ENCODE results near the gene CYB5D1. TPM values are rescaled to one million over a fixed set of nuclear protein-coding genes. Genes with fewer than 3 reads are reported as not detected.

CYB5D1 gene
- total and polyA plus RNA-seq, 2 donors from 2014 or later: 14.3 to 20.4 TPM

- no peaks in the 10 kb centered on the region for H3K9me3 ChIP-seq (ENCODE audit: control insufficient read depth in 2 of 3, insufficient read depth in 1 of 3, low read length in 3 of 3)
- H3K27ac ChIP-seq (ENCODE audit: low read depth in 2 of 2, low read length in 2 of 2): no peak overlapping the region
- DNase-seq (peak in 2 of 5 donors; percentile 65 to 83), FAIRE-seq (no peak)
- no peak overlapping the region for H3K4me3 ChIP-seq (ENCODE audit: low read length in 3 of 3)
- no peaks in the 10 kb centered on the region for H3K27me3 ChIP-seq (ENCODE audit: control insufficient read depth, insufficient read depth, low read length)
- TF ChIP-seq CTCF (IDR thresholded peaks at IDR 0.05; ENCODE audit: borderline replicate concordance, extremely low read depth, insufficient read depth): no peak
- intact Hi-C loops (cut with DNase I): no loop called here
- no peak overlapping the region for H3K9ac ChIP-seq (ENCODE audit: low read length in 3 of 3)
- peaks cover 2 to 32% (median 18%) of the 10 kb centered on the region in 3 donors for H3K36me3 ChIP-seq (ENCODE audit: control insufficient read depth in 2 of 3, insufficient read depth in 3 of 3, low read length in 3 of 3)
- peaks cover 0 to 17% (median 8%) of the 10 kb centered on the region in 3 donors for H3K4me1 ChIP-seq (ENCODE audit: control insufficient read depth in 2 of 3, insufficient read depth in 2 of 3, low read depth in 1 of 3, low read length in 3 of 3)
Observed at GRCh38 chr17:7846765-7847661, 10.8 kb upstream of the CYB5D1 start.

- no peak for TF ChIP-seq CTCF (IDR thresholded peaks at IDR 0.05; ENCODE audit: borderline replicate concordance, extremely low read depth, insufficient read depth)
- FAIRE-seq (no peak), DNase-seq (peak in 1 of 5 donors; percentile 46)
- intact Hi-C loops (cut with DNase I): no loop called here
- Histone ChIP-seq H3K27ac (ENCODE audit: low read depth in 2 of 2, low read length in 2 of 2) (no peak overlapping the region), H3K36me3 (ENCODE audit: control insufficient read depth in 2 of 3, insufficient read depth in 3 of 3, low read length in 3 of 3) (peaks cover 8 to 42% (median 23%) of the 10 kb centered on the region in 3 donors), H3K4me3 (ENCODE audit: low read length in 3 of 3) (no peak overlapping the region), H3K9ac (ENCODE audit: low read length in 3 of 3) (no peak overlapping the region), H3K4me1 (ENCODE audit: control insufficient read depth in 2 of 3, insufficient read depth in 2 of 3, low read depth in 1 of 3, low read length in 3 of 3) (peaks cover 0 to 16% (median 8%) of the 10 kb centered on the region in 3 donors), H3K9me3 (ENCODE audit: control insufficient read depth in 2 of 3, insufficient read depth in 1 of 3, low read length in 3 of 3) (no peaks in the 10 kb centered on the region), H3K27me3 (ENCODE audit: control insufficient read depth, insufficient read depth, low read length) (no peaks in the 10 kb centered on the region)
Observed at GRCh38 chr17:7848131-7848579, 9.6 kb upstream of the CYB5D1 start.

- FAIRE-seq (no peak), DNase-seq (no peak)
- no peaks in the 10 kb centered on the region for H3K27me3 ChIP-seq (ENCODE audit: control insufficient read depth, insufficient read depth, low read length)
- H3K4me1 ChIP-seq (ENCODE audit: control insufficient read depth in 2 of 3, insufficient read depth in 2 of 3, low read depth in 1 of 3, low read length in 3 of 3): peaks cover 0 to 16% (median 8%) of the 10 kb centered on the region in 3 donors
- no peak overlapping the region for H3K27ac ChIP-seq (ENCODE audit: low read depth in 2 of 2, low read length in 2 of 2)
- H3K36me3 ChIP-seq (ENCODE audit: control insufficient read depth in 2 of 3, insufficient read depth in 3 of 3, low read length in 3 of 3): peaks cover 8 to 42% (median 23%) of the 10 kb centered on the region in 3 donors
- TF ChIP-seq CTCF (IDR thresholded peaks at IDR 0.05; ENCODE audit: borderline replicate concordance, extremely low read depth, insufficient read depth): no peak
- H3K9ac ChIP-seq (ENCODE audit: low read length in 3 of 3): no peak overlapping the region
- no peaks in the 10 kb centered on the region for H3K9me3 ChIP-seq (ENCODE audit: control insufficient read depth in 2 of 3, insufficient read depth in 1 of 3, low read length in 3 of 3)
- intact Hi-C loops (cut with DNase I): no loop called here
- H3K4me3 ChIP-seq (ENCODE audit: low read length in 3 of 3): no peak overlapping the region
Observed at GRCh38 chr17:7848739-7849129, 9.1 kb upstream of the CYB5D1 start.
